Measurements from ENCODE around the gene GRB10. TPM values are rescaled to one million over a fixed set of nuclear protein-coding genes. Genes with fewer than 3 reads are reported as not detected.

The GRB10 gene
- polyA plus RNA-seq, 3 donors = 1.3 to 3.1 (median 1.5) TPM

DNA sequence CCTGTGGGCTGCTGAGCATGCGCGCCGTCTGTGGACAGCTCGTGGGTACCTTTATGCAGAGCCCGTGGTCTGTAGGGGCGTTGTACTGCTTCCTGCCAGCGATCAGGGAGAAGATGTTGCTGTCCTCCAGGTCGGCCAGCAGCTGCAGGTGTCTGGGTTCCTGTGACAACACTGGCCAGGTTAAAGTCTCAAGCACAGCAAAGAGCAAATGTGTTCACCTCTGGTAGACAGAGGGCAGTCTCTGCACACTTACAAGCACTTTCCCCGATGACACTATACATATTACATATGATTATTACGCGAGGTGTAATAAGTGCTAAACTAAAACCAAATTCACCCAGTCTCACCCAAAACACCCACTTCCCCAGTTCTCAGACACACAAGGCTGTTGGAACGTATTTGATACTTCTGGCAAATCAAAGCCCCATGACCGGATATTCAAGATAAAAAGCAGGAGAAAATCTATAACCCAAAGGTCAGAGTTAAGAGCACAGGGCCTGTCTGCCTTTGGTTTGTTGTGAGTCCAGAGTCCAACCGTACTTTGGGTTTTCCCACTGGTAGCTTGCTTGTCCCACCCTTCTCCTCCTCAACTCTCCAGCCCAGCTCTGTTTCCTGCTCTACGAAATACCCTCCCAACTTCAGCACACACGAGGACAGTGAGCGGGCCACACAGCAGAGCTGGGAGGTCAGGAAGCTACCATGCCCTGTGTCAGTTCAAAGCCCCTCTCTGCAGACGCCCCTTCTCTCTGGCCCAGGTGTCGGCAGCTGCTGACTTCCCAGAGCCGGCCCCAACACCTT lies 167.8 kb downstream of the GRB10 start:
- no peak for DNase-seq
- H3K4me3 ChIP-seq (replicated peaks in 1 of 3; ENCODE audit: low read depth in 2 of 3, low read length in 3 of 3) = no peak overlapping the region
- intact Hi-C loops (cut with micrococcal nuclease) = no loop called here

DNA sequence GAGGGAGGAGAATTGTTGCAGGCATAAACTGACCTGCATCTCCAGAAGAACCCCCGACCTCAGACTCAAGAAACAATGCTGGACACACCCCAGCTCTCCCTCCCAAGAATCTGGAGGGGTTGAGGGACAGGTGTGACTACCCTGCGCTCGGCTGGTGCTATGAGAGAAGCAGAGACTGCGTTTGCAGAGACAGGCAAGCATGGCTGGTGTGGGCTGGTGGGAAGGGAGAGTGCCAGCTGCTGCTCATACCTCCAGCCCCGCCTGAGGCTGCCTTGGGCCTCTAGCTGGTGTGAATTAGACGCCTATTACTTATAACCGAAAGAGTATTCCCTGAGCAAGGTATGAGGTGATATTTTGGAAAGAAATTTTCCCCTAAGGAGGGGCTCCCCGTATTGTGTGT lies 169.2 kb downstream of the GRB10 start:
- Mint-ChIP-seq H3K36me3 (peaks cover 8 to 17% of the 10 kb centered on the region in 2 donors), H3K27me3 (ENCODE audit: low read depth in 3 of 3) (peaks cover 2 to 3% (median 2%) of the 10 kb centered on the region in 3 donors), H3K9me3 (no peaks in the 10 kb centered on the region), H3K27ac (no peak overlapping the region), H3K4me3 (no peak overlapping the region), H3K4me1 (peaks cover 29% of the 10 kb centered on the region)
- TF ChIP-seq, protein P1, sequence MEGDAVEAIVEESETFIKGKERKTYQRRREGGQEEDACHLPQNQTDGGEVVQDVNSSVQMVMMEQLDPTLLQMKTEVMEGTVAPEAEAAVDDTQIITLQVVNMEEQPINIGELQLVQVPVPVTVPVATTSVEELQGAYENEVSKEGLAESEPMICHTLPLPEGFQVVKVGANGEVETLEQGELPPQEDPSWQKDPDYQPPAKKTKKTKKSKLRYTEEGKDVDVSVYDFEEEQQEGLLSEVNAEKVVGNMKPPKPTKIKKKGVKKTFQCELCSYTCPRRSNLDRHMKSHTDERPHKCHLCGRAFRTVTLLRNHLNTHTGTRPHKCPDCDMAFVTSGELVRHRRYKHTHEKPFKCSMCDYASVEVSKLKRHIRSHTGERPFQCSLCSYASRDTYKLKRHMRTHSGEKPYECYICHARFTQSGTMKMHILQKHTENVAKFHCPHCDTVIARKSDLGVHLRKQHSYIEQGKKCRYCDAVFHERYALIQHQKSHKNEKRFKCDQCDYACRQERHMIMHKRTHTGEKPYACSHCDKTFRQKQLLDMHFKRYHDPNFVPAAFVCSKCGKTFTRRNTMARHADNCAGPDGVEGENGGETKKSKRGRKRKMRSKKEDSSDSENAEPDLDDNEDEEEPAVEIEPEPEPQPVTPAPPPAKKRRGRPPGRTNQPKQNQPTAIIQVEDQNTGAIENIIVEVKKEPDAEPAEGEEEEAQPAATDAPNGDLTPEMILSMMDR (IDR thresholded peaks at IDR 0.05) = no peak
- Histone ChIP-seq H3K27me3 (ENCODE audit: control insufficient read depth in 2 of 2, insufficient read depth in 2 of 2, low read length in 2 of 2) (no peaks in the 10 kb centered on the region), H3K4me3 (replicated peaks in 1 of 3; ENCODE audit: low read depth in 2 of 3, low read length in 3 of 3) (no peak overlapping the region), H3K9ac (ENCODE audit: insufficient read depth, low read length, poor library complexity, severe bottlenecking) (no peak overlapping the region), H4K20me1 (ENCODE audit: insufficient read depth, low read length) (no peaks in the 10 kb centered on the region), H3K79me2 (ENCODE audit: insufficient read depth, low read length) (no peaks in the 10 kb centered on the region), H3K9me3 (replicated peaks in 1 of 2; ENCODE audit: control insufficient read depth in 1 of 2, insufficient read depth in 1 of 2, low read length in 2 of 2) (no peaks in the 10 kb centered on the region), H2AFZ (ENCODE audit: insufficient read depth, low read depth, low read length, poor library complexity, severe bottlenecking) (no peak overlapping the region), H3K27ac (ENCODE audit: low read depth in 1 of 2, low read length in 2 of 2) (no peak overlapping the region), H3K4me1 (ENCODE audit: control insufficient read depth in 1 of 2, insufficient read depth in 2 of 2, low read length in 2 of 2) (peaks cover 16 to 22% of the 10 kb centered on the region in 2 donors), H3K36me3 (replicated peaks in 1 of 2; ENCODE audit: control insufficient read depth in 1 of 2, insufficient read depth in 2 of 2, low read length in 2 of 2) (peaks cover 0 to 6% of the 10 kb centered on the region in 2 donors), H3K4me2 (replicated peaks; ENCODE audit: extremely low read depth, low read length, poor library complexity, severe bottlenecking) (no peak overlapping the region)
- intact Hi-C loops (cut with micrococcal nuclease) = no loop called here
- DNase-seq = no peak
- WGBS (ENCODE audit: insufficient coverage) = 95% methylated on average over 3 of the region's 8 CpGs

More for the DNA sequence above, 167.8 kb downstream of the GRB10 start:
- H3K27ac ChIP-seq (ENCODE audit: low read depth in 1 of 2, low read length in 2 of 2) = no peak overlapping the region
- H3K9ac ChIP-seq (ENCODE audit: insufficient read depth, low read length, poor library complexity, severe bottlenecking) = no peak overlapping the region
- 74% methylated on average over 18 of the region's 20 CpGs for WGBS (ENCODE audit: insufficient coverage)
- peak overlapping the region in 1 of 7 donors; percentile 0 for H3K27ac Mint-ChIP-seq
- peaks cover 2 to 3% (median 2%) of the 10 kb centered on the region in 3 donors for H3K27me3 Mint-ChIP-seq (ENCODE audit: low read depth in 3 of 3)
- H3K4me1 Mint-ChIP-seq = peaks cover 24% of the 10 kb centered on the region
- H3K79me2 ChIP-seq (ENCODE audit: insufficient read depth, low read length) = no peaks in the 10 kb centered on the region
- peaks cover 8 to 13% of the 10 kb centered on the region in 2 donors for H3K36me3 Mint-ChIP-seq
- no peak overlapping the region for H3K4me3 Mint-ChIP-seq
- H3K36me3 ChIP-seq (replicated peaks in 1 of 2; ENCODE audit: control insufficient read depth in 1 of 2, insufficient read depth in 2 of 2, low read length in 2 of 2) = peaks cover 0 to 6% of the 10 kb centered on the region in 2 donors
- H2AFZ ChIP-seq (ENCODE audit: insufficient read depth, low read depth, low read length, poor library complexity, severe bottlenecking) = no peak overlapping the region
- peaks cover 14 to 17% of the 10 kb centered on the region in 2 donors for H3K4me1 ChIP-seq (ENCODE audit: control insufficient read depth in 1 of 2, insufficient read depth in 2 of 2, low read length in 2 of 2)
- H4K20me1 ChIP-seq (ENCODE audit: insufficient read depth, low read length) = no peaks in the 10 kb centered on the region
- no peaks in the 10 kb centered on the region for H3K9me3 ChIP-seq (replicated peaks in 1 of 2; ENCODE audit: control insufficient read depth in 1 of 2, insufficient read depth in 1 of 2, low read length in 2 of 2)
- H3K27me3 ChIP-seq (ENCODE audit: control insufficient read depth in 2 of 2, insufficient read depth in 2 of 2, low read length in 2 of 2) = no peaks in the 10 kb centered on the region
- H3K4me2 ChIP-seq (replicated peaks; ENCODE audit: extremely low read depth, low read length, poor library complexity, severe bottlenecking) = no peak overlapping the region
- no peaks in the 10 kb centered on the region for H3K9me3 Mint-ChIP-seq
- TF ChIP-seq, protein P1 (IDR thresholded peaks at IDR 0.05) = no peak

Measured in CD14-positive monocyte (primary cell).